SU-DHL-6 (cell line): ENCODE data around the gene MPZL3.

ENCODE experiments used
- H2AFZ ChIP-seq: fragments of 200-600 bp; sonication (generic); 2 replicates; pipeline ENCODE4 v1.6.1; 2014; ENCODE audit warnings: low read depth, mild to moderate bottlenecking, moderate library complexity, mixed read lengths, antibody characterized with exemption, low read length; ENCODE audit not compliant: severe bottlenecking
- H3F3A ChIP-seq: fragments of 200-600 bp; shearing (Covaris generic); 2 replicates; pipeline ENCODE4 v1.6.0; 2016; ENCODE audit warnings: antibody characterized with exemption, mild to moderate bottlenecking; ENCODE audit not compliant: insufficient read depth
- H3K27ac ChIP-seq: fragments of 200-600 bp; sonication (generic); 2 replicates; pipeline ENCODE4 v1.5.1; 2016; ENCODE audit warnings: low read depth, mild to moderate bottlenecking, low read length, moderate library complexity, mixed read lengths
- H3K27me3 ChIP-seq: fragments of 200-600 bp; sonication (generic), shearing (Covaris generic); 2 replicates; pipeline ENCODE4 v1.6.0; 2014; ENCODE audit warnings: mild to moderate bottlenecking, low read length
- H3K36me3 ChIP-seq: fragments of 200-600 bp; sonication (generic); 2 replicates; pipeline ENCODE4 v1.6.1; 2014; ENCODE audit warnings: mild to moderate bottlenecking, low read length, mixed read lengths
- H3K4me2 ChIP-seq: fragments of 300-600, 200-600 bp; shearing (Covaris generic), sonication (generic); 2 replicates; pipeline ENCODE4 v1.6.0; 2014; ENCODE audit warnings: low read length, low read depth, mild to moderate bottlenecking; ENCODE audit not compliant: poor library complexity, severe bottlenecking
- H3K4me3 ChIP-seq: fragments of 200-600 bp; sonication (generic); 2 replicates; pipeline ENCODE4 v1.5.1; 2014; ENCODE audit warnings: antibody characterized with exemption, low read length, mild to moderate bottlenecking, mixed read lengths; ENCODE audit not compliant: insufficient read depth, poor library complexity, severe bottlenecking
- H3K79me2 ChIP-seq: fragments of 200-600 bp; sonication (generic); 2 replicates; pipeline ENCODE4 v1.6.1; 2014; ENCODE audit warnings: mild to moderate bottlenecking, low read length, moderate library complexity; ENCODE audit not compliant: insufficient read depth
- H3K9ac ChIP-seq: fragments of 200-600 bp; sonication (generic); 2 replicates; pipeline ENCODE4 v1.7.0; 2014; ENCODE audit warnings: mild to moderate bottlenecking, low read length
- H3K9me2 ChIP-seq: fragments of 200-600 bp; sonication (generic); replicated peaks from 2 replicates; pipeline ENCODE4 v1.6.1; 2014; ENCODE audit warnings: low read length; ENCODE audit not compliant: insufficient read depth
- H3K9me3 ChIP-seq: fragments of 200-600 bp; sonication (generic); 2 replicates; pipeline ENCODE4 v1.6.1; 2014; ENCODE audit warnings: low read length, mixed read lengths; ENCODE audit not compliant: insufficient read depth
- H4K20me1 ChIP-seq: fragments of 200-600 bp; sonication (generic); 2 replicates; pipeline ENCODE4 v1.6.1; 2014; ENCODE audit warnings: low read depth, mild to moderate bottlenecking, antibody characterized with exemption, low read length, moderate library complexity, mixed read lengths
- EZH2phosphoT487 ChIP-seq: fragments of 200-600 bp; sonication (generic), shearing (Covaris generic); conservative IDR thresholded peaks from 2 replicates; pipeline ENCODE4 v1.6.1; 2018; ENCODE audit warnings: mild to moderate bottlenecking, antibody characterized with exemption, low read length, moderate library complexity, mixed read lengths
- TF ChIP-seq, protein P1 (sequence below): fragments of 200-600 bp; sonication (generic); IDR thresholded peaks from one replicate; pipeline ENCODE4 v1.5.1; 2017; ENCODE audit warnings: antibody characterized with exemption, mild to moderate bottlenecking, low read length, moderate library complexity; ENCODE audit not compliant: insufficient read depth, poor library complexity, severe bottlenecking

MPZL3 gene

DNA sequence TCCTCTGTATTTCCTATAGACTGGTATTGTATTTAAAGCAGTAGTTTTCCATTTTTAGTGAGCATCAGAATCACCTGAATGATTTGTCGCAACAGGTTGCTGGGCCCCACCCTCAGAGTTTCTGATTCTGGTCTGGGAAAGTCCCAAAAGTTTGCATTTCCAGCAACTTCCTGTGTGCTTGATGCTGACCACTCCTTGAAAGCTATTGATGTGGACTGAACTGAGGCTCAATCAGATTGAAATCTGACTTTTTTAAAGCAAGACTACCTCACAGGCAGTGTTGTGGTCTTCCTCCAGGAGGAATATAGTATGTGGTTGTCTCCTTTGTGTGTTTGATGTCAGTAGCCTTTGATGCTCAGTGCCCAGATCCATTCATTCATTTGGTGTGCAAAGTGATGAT lies 29.1 kb upstream of the MPZL3 start:
- Histone ChIP-seq H3K9ac (no peak overlapping the region), H3K9me2 (no peaks in the 10 kb centered on the region), H3K27me3 (no peaks in the 10 kb centered on the region), H3K27ac (no peak overlapping the region), H3K36me3 (no peaks in the 10 kb centered on the region), H3K9me3 (no peaks in the 10 kb centered on the region), H4K20me1 (no peaks in the 10 kb centered on the region), H3F3A (no peaks in the 10 kb centered on the region), H3K79me2 (no peaks in the 10 kb centered on the region), H3K4me3 (no peak overlapping the region), H3K4me2 (no peak overlapping the region), H2AFZ (no peak overlapping the region)
- TF ChIP-seq, protein P1, sequence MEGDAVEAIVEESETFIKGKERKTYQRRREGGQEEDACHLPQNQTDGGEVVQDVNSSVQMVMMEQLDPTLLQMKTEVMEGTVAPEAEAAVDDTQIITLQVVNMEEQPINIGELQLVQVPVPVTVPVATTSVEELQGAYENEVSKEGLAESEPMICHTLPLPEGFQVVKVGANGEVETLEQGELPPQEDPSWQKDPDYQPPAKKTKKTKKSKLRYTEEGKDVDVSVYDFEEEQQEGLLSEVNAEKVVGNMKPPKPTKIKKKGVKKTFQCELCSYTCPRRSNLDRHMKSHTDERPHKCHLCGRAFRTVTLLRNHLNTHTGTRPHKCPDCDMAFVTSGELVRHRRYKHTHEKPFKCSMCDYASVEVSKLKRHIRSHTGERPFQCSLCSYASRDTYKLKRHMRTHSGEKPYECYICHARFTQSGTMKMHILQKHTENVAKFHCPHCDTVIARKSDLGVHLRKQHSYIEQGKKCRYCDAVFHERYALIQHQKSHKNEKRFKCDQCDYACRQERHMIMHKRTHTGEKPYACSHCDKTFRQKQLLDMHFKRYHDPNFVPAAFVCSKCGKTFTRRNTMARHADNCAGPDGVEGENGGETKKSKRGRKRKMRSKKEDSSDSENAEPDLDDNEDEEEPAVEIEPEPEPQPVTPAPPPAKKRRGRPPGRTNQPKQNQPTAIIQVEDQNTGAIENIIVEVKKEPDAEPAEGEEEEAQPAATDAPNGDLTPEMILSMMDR = no peak
- TF ChIP-seq EZH2phosphoT487 = no peak

- H3K9me3 ChIP-seq = no peaks in the 10 kb centered on the region
- H3F3A ChIP-seq = no peaks in the 10 kb centered on the region
- H3K27me3 ChIP-seq = no peaks in the 10 kb centered on the region
- H3K36me3 ChIP-seq = no peaks in the 10 kb centered on the region
- H3K4me2 ChIP-seq = no peak overlapping the region
- no peak overlapping the region for H3K9ac ChIP-seq
- H2AFZ ChIP-seq = no peak overlapping the region
- H3K9me2 ChIP-seq = no peaks in the 10 kb centered on the region
- TF ChIP-seq, protein P1 = no peak
- no peak for TF ChIP-seq EZH2phosphoT487
- no peaks in the 10 kb centered on the region for H4K20me1 ChIP-seq
- H3K27ac ChIP-seq = no peak overlapping the region
- H3K79me2 ChIP-seq = no peaks in the 10 kb centered on the region
- no peak overlapping the region for H3K4me3 ChIP-seq
Observed at GRCh38 chr11:118277312-118277711, 25.1 kb upstream of the MPZL3 start.

DNA sequence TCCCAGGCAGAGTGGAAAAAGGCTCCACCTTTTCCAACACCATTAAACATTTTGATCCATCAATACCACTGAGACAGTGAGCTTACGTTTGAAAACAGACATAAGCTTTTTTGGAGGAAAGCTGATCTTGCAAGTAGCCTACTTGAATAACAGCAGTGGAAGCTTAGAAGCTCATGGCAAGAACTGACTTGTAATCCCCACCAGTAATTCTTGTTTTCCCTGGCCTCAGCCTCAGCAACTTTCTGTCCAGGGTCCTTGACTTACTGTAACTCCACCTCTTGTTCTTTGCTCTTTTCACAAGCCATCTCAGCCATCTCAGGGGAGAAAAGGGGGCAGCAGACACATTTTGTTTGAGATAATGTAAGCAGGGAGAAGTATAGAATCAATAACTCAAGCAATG lies 24.3 kb upstream of the MPZL3 start:
- no peaks in the 10 kb centered on the region for H3K27me3 ChIP-seq
- H3K4me2 ChIP-seq = no peak overlapping the region
- no peaks in the 10 kb centered on the region for H3K79me2 ChIP-seq
- TF ChIP-seq, protein P1 = no peak
- TF ChIP-seq EZH2phosphoT487 = no peak
- H3K9me3 ChIP-seq = no peaks in the 10 kb centered on the region
- H3F3A ChIP-seq = no peaks in the 10 kb centered on the region
- H2AFZ ChIP-seq = no peak overlapping the region
- H3K9ac ChIP-seq = no peak overlapping the region
- H4K20me1 ChIP-seq = no peaks in the 10 kb centered on the region
- no peak overlapping the region for H3K27ac ChIP-seq
- H3K36me3 ChIP-seq = no peaks in the 10 kb centered on the region
- H3K4me3 ChIP-seq = no peak overlapping the region
- no peaks in the 10 kb centered on the region for H3K9me2 ChIP-seq
